ENCODE results near the gene WNT7A. TPM values are rescaled to one million over a fixed set of nuclear protein-coding genes. Genes with fewer than 3 reads are reported as not detected.
"Not testable (repeated sequence)": the region's sequence is repeated elsewhere in the genome, so short reads cannot be mapped to it uniquely, and the experiment has no call there.

WNT7A gene
- total and polyA plus RNA-seq, 2 donors (not counting 1 experiment from before 2014, with no cell fraction given) = not detected

GRCh38 chr3:13857702-13858380 is 22.0 kb downstream of the WNT7A start:
- TF ChIP-seq CTCF (IDR thresholded peaks at IDR 0.05) (no peak), EZH2 (IDR thresholded peaks at IDR 0.05; ENCODE audit: borderline replicate concordance, insufficient read depth, low read depth, low read length, poor library complexity, severe bottlenecking) (no peak)
- peaks cover 46% of the 10 kb centered on the region for H3K27me3 Mint-ChIP-seq
- Histone ChIP-seq H3K4me1 (ENCODE audit: control insufficient read depth in 2 of 2, insufficient read depth in 2 of 2, low read length in 2 of 2) (no peaks in the 10 kb centered on the region), H3K27me3 (replicated peaks in 1 of 4; ENCODE audit: control extremely low read depth in 1 of 4, control insufficient read depth in 3 of 4, insufficient read depth in 4 of 4, low read length in 3 of 4) (peaks cover 0 to 35% (median 0%) of the 10 kb centered on the region in 4 experiments), H3K4me2 (replicated peaks; ENCODE audit: low read depth, low read length, poor library complexity, severe bottlenecking) (no peak overlapping the region), H3K27ac (ENCODE audit: low read length in 2 of 2) (no peak overlapping the region), H3K9me3 (ENCODE audit: control extremely low read depth in 1 of 3, control insufficient read depth in 2 of 3, insufficient read depth in 1 of 3, low read length in 2 of 3) (peaks cover 0 to 7% (median 0%) of the 10 kb centered on the region in 3 donors), H3K36me3 (replicated peaks in 1 of 2; ENCODE audit: control extremely low read depth in 1 of 2, control insufficient read depth in 1 of 2, extremely low read depth in 1 of 2, insufficient read depth in 2 of 2, low read length in 1 of 2) (no peaks in the 10 kb centered on the region), H3K79me2 (ENCODE audit: control insufficient read depth, insufficient read depth, low read length) (no peaks in the 10 kb centered on the region), H3K4me3 (ENCODE audit: control extremely low read depth in 1 of 5, extremely low read depth in 1 of 5, insufficient read depth in 1 of 5, low read depth in 2 of 5, low read length in 4 of 5) (no peak overlapping the region), H4K20me1 (ENCODE audit: control insufficient read depth, insufficient read depth, low read length, poor library complexity, severe bottlenecking) (no peaks in the 10 kb centered on the region), H2AFZ (ENCODE audit: insufficient read depth, low read depth, low read length, poor library complexity, severe bottlenecking) (no peak overlapping the region), H3K9ac (ENCODE audit: low read length) (no peak overlapping the region)
- 88% methylated on average over 5 of the region's 6 CpGs for WGBS (ENCODE audit: insufficient coverage)
- no peak for DNase-seq
- H3K27ac Mint-ChIP-seq = no peak overlapping the region
- no peak overlapping the region for H3K4me3 Mint-ChIP-seq
- intact Hi-C loops (cut with micrococcal nuclease) = no loop called here
- CTCF ChIA-PET = no interaction called here
- no peaks in the 10 kb centered on the region for H3K9me3 Mint-ChIP-seq (ENCODE audit: insufficient read depth)
- H3K4me1 Mint-ChIP-seq = no peaks in the 10 kb centered on the region
- no peak for ATAC-seq (ENCODE audit: low read depth)
- POLR2A ChIA-PET = no interaction called here

- H3K36me3 ChIP-seq (replicated peaks in 1 of 2; ENCODE audit: control extremely low read depth in 1 of 2, control insufficient read depth in 1 of 2, extremely low read depth in 1 of 2, insufficient read depth in 2 of 2, low read length in 1 of 2); CTCF ChIA-PET; H2AFZ ChIP-seq (ENCODE audit: insufficient read depth, low read depth, low read length, poor library complexity, severe bottlenecking); H3K27ac Mint-ChIP-seq; POLR2A ChIA-PET; H3K4me1 Mint-ChIP-seq; DNase-seq; H3K9me3 ChIP-seq (ENCODE audit: control extremely low read depth in 1 of 3, control insufficient read depth in 2 of 3, insufficient read depth in 1 of 3, low read length in 2 of 3); H3K27ac ChIP-seq (ENCODE audit: low read length in 2 of 2); H3K9ac ChIP-seq (ENCODE audit: low read length); H3K79me2 ChIP-seq (ENCODE audit: control insufficient read depth, insufficient read depth, low read length); intact Hi-C loops (cut with micrococcal nuclease); H3K4me3 ChIP-seq (ENCODE audit: control extremely low read depth in 1 of 5, extremely low read depth in 1 of 5, insufficient read depth in 1 of 5, low read depth in 2 of 5, low read length in 4 of 5); H3K4me1 ChIP-seq (ENCODE audit: control insufficient read depth in 2 of 2, insufficient read depth in 2 of 2, low read length in 2 of 2); H4K20me1 ChIP-seq (ENCODE audit: control insufficient read depth, insufficient read depth, low read length, poor library complexity, severe bottlenecking); H3K9me3 Mint-ChIP-seq (ENCODE audit: insufficient read depth); H3K4me2 ChIP-seq (replicated peaks; ENCODE audit: low read depth, low read length, poor library complexity, severe bottlenecking); H3K4me3 Mint-ChIP-seq; ATAC-seq (ENCODE audit: low read depth): not testable (repeated sequence)
- peaks cover 39% of the 10 kb centered on the region for H3K27me3 Mint-ChIP-seq
- peaks cover 0 to 33% (median 0%) of the 10 kb centered on the region in 4 experiments for H3K27me3 ChIP-seq (replicated peaks in 1 of 4; ENCODE audit: control extremely low read depth in 1 of 4, control insufficient read depth in 3 of 4, insufficient read depth in 4 of 4, low read length in 3 of 4)
- WGBS (ENCODE audit: insufficient coverage) = 100% methylated on average over 1 of the region's 1 CpG
Measured at GRCh38 chr3:13856628-13857027, 23.2 kb downstream of the WNT7A start.

Data from B cell (primary cell).